Calu3 (cell line): ENCODE results near the gene DLGAP1. TPM values are rescaled to one million over a fixed set of nuclear protein-coding genes. Genes with fewer than 3 reads are reported as not detected.

ENCODE experiments used
- BruUV-seq: library from RNA; stranded (reverse); fragments of 400-500 nt; replicated peaks from 2 replicates; lab custom pipeline; 2021; lab: Mats Ljungman, UMichigan
- CTCF ChIA-PET: fragments of 300-600 bp; sonication (Branson Sonifier 250); formaldehyde crosslinking; loops from one replicate; lab custom pipeline; 2022; ENCODE audit warnings: antibody characterized with exemption; lab: Charles Lee
- DNase-seq: peaks from one replicate; pipeline ENCODE4 v3.0.0; 2022
- H3K27ac Mint-ChIP-seq: one replicate; pipeline ENCODE4 v1.8.0; 2022; ENCODE audit warnings: mixed read lengths; ENCODE audit not compliant: unreplicated experiment
- H3K27me3 Mint-ChIP-seq: one replicate; pipeline ENCODE4 v1.8.0; 2022; ENCODE audit warnings: mixed read lengths; ENCODE audit not compliant: unreplicated experiment
- H3K36me3 Mint-ChIP-seq: one replicate; pipeline ENCODE4 v1.8.0; 2022; ENCODE audit warnings: mild to moderate bottlenecking, moderate library complexity, mixed read lengths; ENCODE audit not compliant: insufficient read depth, unreplicated experiment
- H3K4me1 Mint-ChIP-seq: one replicate; pipeline ENCODE4 v1.8.0; 2022; ENCODE audit warnings: mild to moderate bottlenecking, low read depth, mixed read lengths; ENCODE audit not compliant: unreplicated experiment
- H3K4me3 Mint-ChIP-seq: one replicate; pipeline ENCODE4 v1.8.0; 2022; ENCODE audit warnings: mild to moderate bottlenecking, low read depth, moderate library complexity, mixed read lengths; ENCODE audit not compliant: unreplicated experiment
- H3K9me3 Mint-ChIP-seq: one replicate; pipeline ENCODE4 v1.8.0; 2022; ENCODE audit warnings: low read depth, mixed read lengths; ENCODE audit not compliant: unreplicated experiment
- intact Hi-C: fragments of 100-400 bp; cut with micrococcal nuclease; formaldehyde crosslinking; loops from one replicate; pipeline ENCODE4 v1.10.0; 2022; ENCODE audit not compliant: unreplicated experiment
- total RNA-seq: library from RNA; stranded (reverse); gene quantifications from 2 replicates; pipeline ENCODE4 v1.2.3, GENCODE V29; 2022
- TF ChIP-seq, protein P1 (sequence below): fragments of 200-600 bp; IDR thresholded peaks from one replicate; pipeline ENCODE4 v1.8.0; 2022; ENCODE audit warnings: antibody characterized with exemption; ENCODE audit not compliant: unreplicated experiment

Gene DLGAP1
- total RNA-seq, 1 experiment from 2014 or later: 9.0 TPM

DNA sequence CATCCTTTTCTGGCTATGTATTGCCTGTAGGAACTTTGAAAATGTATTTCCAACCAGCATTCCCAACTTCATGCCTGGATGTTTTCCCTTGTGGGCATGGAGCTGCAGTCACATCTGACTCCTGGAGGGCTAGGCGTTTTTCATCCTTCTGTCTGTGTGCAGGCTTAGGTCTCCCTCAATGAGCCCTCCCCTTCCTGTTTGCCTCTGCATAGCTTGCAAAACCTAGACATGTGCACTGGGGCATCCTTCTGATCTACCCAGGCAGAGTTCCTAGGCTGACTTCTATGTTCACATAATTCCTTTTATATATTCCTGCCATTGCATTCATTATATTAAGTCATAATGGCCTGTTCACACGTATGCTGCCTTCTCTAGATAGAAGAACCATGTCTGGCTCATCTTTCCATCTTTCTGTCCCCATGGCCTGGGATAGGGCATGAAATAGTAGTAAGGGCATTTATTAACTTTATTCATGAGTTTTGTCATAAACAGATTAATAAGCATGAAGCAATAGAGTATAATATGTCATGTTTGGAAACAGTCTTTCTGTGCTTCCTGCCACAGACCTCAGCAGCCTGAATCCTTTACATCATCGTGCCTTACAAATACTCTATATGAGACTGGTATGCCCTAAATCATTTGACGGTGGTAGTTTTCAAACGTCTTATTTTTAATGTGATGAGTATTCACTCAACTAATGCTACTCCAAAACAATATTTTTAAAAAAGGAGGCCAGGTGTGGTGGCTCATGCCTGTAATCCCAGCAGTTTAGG is 809.5 kb downstream of the DLGAP1 start:
- CTCF ChIA-PET: no interaction called here
- Mint-ChIP-seq H3K9me3 (no peaks in the 10 kb centered on the region), H3K4me1 (peaks cover 24% of the 10 kb centered on the region), H3K27me3 (no peaks in the 10 kb centered on the region), H3K27ac (no peak overlapping the region), H3K4me3 (no peak overlapping the region), H3K36me3 (peaks cover 10% of the 10 kb centered on the region)
- no TSS peak for BruUV-seq
- TF ChIP-seq, protein P1, sequence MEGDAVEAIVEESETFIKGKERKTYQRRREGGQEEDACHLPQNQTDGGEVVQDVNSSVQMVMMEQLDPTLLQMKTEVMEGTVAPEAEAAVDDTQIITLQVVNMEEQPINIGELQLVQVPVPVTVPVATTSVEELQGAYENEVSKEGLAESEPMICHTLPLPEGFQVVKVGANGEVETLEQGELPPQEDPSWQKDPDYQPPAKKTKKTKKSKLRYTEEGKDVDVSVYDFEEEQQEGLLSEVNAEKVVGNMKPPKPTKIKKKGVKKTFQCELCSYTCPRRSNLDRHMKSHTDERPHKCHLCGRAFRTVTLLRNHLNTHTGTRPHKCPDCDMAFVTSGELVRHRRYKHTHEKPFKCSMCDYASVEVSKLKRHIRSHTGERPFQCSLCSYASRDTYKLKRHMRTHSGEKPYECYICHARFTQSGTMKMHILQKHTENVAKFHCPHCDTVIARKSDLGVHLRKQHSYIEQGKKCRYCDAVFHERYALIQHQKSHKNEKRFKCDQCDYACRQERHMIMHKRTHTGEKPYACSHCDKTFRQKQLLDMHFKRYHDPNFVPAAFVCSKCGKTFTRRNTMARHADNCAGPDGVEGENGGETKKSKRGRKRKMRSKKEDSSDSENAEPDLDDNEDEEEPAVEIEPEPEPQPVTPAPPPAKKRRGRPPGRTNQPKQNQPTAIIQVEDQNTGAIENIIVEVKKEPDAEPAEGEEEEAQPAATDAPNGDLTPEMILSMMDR: no peak
- intact Hi-C loops: no loop called here
- DNase-seq: no peak

DNA sequence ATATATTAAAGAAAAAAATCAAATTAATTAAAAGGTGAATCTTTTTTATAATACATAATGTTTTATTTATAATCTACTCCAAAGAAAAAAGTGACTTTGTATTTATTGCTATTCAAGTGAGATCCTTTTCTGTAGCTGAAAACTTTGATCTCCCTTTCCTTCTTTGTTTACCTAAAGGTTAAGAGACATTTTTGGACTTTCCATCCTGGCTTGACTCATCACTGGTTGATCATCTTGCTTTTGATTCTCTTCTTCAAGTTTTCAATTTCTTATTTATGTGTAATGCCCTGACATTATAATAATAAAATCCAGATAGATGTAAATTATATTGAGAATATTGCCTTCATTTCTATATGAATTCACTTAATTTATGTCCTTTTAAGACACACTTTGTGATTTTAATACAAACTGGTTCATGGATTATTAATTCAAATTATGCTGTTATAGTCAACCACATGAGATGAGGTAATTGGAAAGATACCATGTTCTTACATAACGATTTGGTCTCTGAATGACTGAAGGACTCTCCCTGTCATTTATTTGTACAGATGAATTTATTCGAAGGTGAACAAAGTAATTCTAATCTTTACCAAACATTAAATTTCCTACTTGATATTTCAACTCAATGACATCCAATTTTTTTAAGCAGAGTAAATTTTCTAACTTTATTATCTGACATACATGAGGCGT is 820.7 kb downstream of the DLGAP1 start:
- no peaks in the 10 kb centered on the region for H3K36me3 Mint-ChIP-seq
- DNase-seq: no peak
- no TSS peak for BruUV-seq
- no peaks in the 10 kb centered on the region for H3K9me3 Mint-ChIP-seq
- H3K4me1 Mint-ChIP-seq: peaks cover 8% of the 10 kb centered on the region
- intact Hi-C loops: no loop called here
- TF ChIP-seq, protein P1: no peak
- H3K27me3 Mint-ChIP-seq: no peaks in the 10 kb centered on the region
- H3K27ac Mint-ChIP-seq: no peak overlapping the region
- CTCF ChIA-PET: interaction anchor here (0.6 kb wide), 1 partner anchor 32 kb away, joined by 3 read pairs; no protein-coding TSS in a partner anchor
- no peak overlapping the region for H3K4me3 Mint-ChIP-seq

DNA sequence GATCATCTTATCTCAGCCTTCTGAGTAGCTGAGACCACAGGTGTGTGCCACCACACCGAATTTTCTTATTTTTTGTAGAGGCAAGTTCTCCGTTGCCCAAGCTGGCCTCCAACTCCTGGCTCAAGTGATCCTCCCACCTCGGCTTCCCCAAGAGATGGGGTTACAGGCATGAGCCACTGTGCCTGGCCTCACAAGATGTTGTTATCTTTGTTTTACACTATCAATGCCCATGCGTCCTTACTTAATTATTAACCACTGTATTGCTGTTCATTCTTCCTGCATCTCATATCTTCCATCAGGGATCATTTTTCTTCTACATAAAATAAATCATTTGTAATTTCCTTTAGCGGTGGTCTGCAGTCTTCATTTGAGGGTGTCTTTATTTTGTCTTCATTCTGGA is 823.2 kb downstream of the DLGAP1 start:
- peaks cover 17% of the 10 kb centered on the region for H3K4me1 Mint-ChIP-seq
- no peaks in the 10 kb centered on the region for H3K9me3 Mint-ChIP-seq
- peak overlapping the region; percentile 42 for H3K27ac Mint-ChIP-seq
- no TSS peak for BruUV-seq
- intact Hi-C loops: no loop called here
- CTCF ChIA-PET: no interaction called here
- no peak for DNase-seq
- H3K27me3 Mint-ChIP-seq: no peaks in the 10 kb centered on the region
- H3K36me3 Mint-ChIP-seq: peaks cover 5% of the 10 kb centered on the region
- TF ChIP-seq, protein P1: no peak
- H3K4me3 Mint-ChIP-seq: no peak overlapping the region

DNA sequence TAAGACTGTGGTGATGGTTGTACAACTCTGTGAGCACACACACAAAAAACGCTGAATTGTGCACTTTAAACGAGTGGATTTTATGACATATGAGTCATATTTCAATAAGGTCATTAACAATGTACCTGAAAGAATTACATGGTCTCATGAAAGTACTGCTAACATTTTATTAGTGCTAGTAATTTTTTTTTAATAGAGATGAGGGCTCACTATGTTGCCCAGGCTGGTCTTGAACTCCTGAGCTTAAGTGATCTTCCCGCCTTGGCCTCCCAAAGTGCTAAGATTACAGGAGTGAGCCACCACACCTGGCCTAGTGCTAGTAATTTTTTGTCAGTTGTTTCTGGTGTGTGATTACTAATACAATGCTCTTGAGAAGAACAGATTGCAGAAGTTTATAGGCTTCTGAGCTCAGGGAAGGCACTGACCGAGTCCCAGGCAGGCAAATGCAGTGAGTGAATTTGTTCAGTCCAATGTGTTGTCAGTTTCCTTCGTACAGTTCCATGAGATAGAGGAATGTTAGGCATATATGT is 828.1 kb downstream of the DLGAP1 start:
- DNase-seq: no peak
- no peak overlapping the region for H3K4me3 Mint-ChIP-seq
- H3K9me3 Mint-ChIP-seq: no peaks in the 10 kb centered on the region
- CTCF ChIA-PET: interaction anchor here (0.6 to 1.0 kb wide), 4 partner anchors 26 to 95 kb away, joined by 3 to 5 read pairs (median 4); no protein-coding TSS in a partner anchor
- intact Hi-C loops: no loop called here
- peaks cover 60% of the 10 kb centered on the region for H3K4me1 Mint-ChIP-seq
- no peaks in the 10 kb centered on the region for H3K27me3 Mint-ChIP-seq
- TF ChIP-seq, protein P1: no peak
- peaks cover 51% of the 10 kb centered on the region for H3K36me3 Mint-ChIP-seq
- BruUV-seq: no TSS peak
- H3K27ac Mint-ChIP-seq: peak overlapping the region; percentile 98
